Measurements from ENCODE around the gene TRABD2B.

DNA sequence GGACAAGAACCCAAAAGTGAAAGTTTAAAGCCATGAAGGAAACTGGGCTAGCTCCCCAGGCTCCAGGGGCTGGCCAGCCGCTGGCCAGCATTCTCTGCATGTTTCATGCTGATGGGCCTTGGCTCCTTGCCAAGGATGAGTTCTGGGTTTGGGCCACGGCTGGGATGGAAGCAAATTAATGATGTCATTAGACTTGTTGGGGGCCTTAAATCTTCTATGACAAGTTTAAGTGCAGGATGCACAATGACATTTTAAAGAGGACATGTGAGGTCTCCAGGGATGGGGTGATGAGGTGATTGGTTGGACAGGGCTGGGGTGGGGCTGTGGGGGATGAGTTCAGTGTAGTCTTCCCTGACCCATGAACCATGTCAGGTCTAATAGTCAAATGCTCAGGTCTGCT, 199.6 kb downstream of the TRABD2B start:
- TF ChIP-seq, protein P1, sequence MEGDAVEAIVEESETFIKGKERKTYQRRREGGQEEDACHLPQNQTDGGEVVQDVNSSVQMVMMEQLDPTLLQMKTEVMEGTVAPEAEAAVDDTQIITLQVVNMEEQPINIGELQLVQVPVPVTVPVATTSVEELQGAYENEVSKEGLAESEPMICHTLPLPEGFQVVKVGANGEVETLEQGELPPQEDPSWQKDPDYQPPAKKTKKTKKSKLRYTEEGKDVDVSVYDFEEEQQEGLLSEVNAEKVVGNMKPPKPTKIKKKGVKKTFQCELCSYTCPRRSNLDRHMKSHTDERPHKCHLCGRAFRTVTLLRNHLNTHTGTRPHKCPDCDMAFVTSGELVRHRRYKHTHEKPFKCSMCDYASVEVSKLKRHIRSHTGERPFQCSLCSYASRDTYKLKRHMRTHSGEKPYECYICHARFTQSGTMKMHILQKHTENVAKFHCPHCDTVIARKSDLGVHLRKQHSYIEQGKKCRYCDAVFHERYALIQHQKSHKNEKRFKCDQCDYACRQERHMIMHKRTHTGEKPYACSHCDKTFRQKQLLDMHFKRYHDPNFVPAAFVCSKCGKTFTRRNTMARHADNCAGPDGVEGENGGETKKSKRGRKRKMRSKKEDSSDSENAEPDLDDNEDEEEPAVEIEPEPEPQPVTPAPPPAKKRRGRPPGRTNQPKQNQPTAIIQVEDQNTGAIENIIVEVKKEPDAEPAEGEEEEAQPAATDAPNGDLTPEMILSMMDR (conservative IDR thresholded peaks at IDR 0.05; ENCODE audit: low read depth, low read length): no peak
- no peak for TF ChIP-seq EZH2 (IDR thresholded peaks at IDR 0.05; ENCODE audit: borderline replicate concordance, low read depth, low read length, poor library complexity, severe bottlenecking)

Measured in A673 (cell line).